HG03378 (cell line): ENCODE data around the gene DVL3.

Experiments
- ATAC-seq: cut with Tn5 transposase; IDR thresholded peaks from one replicate; pipeline ENCODE4 v1.9.1; 2021; ENCODE audit warnings: mild to moderate bottlenecking, moderate library complexity; ENCODE audit not compliant: unreplicated experiment

The DVL3 gene

DNA sequence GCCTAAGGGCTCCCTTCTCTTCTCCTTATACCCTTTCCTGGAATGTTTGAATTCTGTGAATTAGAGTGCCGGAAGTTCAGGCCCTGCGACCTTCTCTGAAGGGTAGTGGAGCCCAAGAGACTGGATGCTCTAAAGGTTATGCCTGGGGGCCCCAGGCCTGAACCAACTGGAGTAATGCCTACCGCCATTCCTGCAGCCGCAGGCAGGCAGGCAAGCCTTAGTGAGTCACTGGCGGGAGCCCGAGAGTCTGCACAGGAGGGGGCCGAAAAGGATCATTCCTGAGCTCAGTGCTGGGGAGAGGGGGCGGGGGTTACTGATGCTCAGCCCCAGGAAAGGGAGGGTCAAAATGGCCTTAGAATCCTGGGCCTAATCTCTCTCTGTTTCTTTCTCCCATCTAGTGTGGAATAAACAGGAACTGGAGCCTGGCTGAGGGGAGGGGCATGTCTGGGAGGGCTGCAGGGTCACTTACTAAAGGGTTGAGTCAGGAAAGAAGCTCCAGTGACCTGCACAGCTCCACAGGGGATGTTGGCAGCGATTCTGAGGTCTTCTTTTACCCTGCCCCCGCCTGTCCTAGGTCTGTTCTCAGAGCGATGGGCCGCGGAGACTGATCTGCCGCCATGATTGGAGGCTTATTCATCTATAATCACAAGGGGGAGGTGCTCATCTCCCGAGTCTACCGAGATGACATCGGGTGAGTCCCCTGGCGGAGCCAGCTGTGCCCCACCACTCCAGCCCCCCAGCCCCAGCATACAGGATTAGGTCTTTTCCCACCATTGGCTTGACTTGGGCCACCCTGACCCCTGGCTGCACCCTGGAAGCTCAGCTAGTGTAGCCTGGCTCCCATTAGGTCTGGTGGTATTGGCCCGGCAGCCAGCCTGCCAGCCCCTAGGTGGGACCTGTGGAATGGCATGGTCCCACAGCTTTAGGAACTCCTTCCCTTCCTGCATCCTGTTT lies 21.5 kb downstream of the DVL3 start:
- ATAC-seq, result no peak

DNA sequence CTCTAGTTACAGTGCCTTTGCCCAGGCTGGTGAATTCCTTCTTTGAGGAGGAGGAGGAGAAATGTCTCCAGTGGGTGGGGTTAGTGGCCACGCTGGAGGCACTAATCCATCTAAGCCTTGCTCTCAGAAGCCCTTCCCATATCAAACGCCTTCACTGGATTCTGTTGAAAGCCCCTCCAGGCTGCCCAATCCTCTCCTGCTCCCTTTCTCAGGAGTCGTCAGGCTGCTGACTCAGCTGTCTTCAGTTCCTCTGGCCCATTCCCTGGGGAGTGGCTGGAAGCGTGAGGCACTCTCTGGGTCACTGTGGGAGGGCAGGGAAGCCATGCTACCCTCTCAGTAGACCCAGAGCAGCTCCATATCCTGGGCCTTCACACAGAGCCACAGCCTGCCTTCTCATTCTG lies 22.2 kb downstream of the DVL3 start:
- ATAC-seq, result no peak

DNA sequence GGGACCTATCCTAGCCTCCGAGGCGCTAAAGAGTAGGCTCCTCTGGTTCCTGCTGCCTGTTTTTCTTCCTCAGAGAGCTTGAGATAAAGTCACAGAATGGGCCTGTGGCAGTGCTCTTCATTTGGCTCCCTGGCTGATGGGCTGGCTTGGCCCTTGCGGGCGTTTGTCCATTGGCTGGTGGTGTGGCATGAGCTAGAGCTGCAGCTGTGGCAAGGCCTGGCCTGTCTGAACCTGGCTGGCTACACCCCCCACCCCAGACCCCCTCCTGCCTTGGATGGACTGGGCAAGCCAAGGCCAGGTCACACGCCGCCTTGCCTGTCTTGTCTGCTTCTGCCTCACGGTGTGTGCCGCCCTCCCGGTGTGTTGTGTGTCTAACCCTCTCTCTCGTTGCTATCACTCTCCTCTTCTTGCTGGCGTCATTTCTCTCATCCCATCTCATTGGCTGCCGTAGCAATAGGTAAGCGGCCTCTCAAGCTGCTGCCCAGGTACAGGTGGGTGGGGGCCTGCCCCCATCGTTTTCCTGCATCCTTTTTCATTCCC lies 22.7 kb downstream of the DVL3 start:
- ATAC-seq, result no peak

DNA sequence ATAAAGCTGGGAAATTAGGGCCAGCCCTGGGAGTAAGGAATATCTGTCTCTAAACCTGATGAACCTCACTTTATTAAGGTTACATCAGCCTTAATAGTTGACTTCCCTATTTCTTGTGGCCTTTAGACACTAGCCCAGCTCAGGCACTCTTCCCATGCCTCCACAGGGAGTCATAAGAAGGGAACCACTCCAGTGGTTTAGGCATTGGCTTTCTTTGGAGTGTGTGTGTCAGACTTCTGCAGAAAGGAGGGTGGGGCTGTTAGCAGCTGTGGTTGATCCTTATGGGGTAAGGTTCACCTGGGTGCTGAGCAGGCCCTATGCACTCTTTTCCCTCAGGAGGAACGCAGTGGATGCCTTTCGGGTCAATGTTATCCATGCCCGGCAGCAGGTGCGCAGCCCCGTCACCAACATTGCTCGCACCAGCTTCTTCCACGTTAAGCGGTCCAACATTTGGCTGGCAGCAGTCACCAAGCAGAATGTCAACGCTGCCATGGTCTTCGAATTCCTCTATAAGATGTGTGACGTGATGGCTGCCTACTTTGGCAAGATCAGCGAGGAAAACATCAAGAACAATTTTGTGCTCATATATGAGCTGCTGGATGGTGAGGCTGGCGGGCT lies 23.5 kb downstream of the DVL3 start:
- ATAC-seq, result no peak

DNA sequence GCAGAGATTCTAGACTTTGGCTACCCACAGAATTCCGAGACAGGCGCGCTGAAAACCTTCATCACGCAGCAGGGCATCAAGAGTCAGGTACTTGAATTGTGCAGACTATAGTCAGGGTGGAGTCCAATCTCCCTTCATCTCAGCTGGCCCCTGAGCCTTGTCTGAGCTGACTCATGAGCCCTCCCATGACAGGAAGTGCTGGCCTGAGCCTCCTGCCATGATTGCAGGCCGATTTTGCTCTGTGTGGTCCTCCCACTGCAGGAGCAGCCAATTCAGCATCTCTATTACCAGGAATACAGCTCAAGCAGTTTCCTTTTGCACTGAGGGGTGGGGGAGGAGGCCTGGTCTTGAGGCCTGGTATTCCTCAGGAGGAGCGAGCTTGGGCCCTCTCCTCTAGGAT lies 25.0 kb downstream of the DVL3 start:
- ATAC-seq, result no peak

DNA sequence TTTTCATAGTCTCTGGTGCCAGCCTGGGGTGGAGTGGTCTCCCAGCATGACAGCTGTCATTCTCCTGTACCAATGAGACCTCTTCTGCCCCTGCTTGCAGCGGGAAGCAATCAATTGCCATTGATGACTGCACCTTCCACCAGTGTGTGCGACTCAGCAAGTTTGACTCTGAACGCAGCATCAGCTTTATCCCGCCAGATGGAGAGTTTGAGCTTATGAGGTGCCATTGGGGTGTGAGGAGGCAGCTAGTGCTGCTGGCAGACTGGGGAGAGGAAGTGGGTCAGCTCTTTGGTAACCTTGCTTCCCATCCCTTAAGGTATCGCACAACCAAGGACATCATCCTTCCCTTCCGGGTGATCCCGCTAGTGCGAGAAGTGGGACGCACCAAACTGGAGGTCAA lies 26.4 kb downstream of the DVL3 start:
- ATAC-seq, result no peak

DNA sequence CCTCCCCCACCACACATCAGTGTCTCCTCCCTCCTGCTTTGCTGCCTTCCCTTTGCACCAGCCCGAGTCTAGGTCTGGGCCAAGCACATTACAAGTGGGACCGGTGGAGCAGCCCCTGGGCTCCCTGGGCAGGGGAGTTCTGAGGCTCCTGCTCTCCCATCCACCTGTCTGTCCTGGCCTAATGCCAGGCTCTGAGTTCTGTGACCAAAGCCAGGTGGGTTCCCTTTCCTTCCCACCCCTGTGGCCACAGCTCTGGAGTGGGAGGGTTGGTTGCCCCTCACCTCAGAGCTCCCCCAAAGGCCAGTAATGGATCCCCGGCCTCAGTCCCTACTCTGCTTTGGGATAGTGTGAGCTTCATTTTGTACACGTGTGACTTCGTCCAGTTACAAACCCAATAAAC lies 28.5 kb downstream of the DVL3 start:
- ATAC-seq, result no peak

DNA sequence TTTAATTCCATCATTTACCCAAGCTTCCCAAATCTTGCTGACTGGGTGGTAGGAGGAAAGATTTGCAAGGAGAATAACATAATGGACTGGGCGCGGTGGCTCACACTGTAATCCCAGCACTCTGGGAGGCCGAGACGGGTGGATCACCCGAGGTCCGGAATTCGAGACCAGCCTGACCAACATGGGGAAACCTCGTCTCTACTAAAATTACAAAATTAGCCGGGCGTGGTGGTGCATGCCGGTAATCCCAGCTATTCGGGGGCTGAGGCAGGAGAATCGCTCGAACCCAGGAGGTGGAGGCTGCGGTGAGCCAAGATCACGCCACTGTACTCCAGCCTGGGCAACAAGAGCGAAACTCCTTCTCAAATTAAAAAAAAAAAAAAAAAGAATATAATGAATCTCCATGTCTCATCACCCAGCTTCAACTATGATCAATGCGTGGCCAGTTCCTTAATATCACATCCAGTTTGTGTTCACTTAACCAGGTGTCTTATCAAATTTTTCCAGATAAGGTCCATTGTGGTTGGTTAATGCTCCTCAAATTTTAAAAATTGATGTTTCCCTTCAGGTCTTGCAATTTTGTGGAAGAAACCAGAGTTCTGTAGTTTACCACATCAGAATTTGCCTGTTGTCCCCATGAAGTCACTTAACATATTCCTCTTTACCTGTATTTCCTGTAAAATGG lies 29.5 kb downstream of the DVL3 start:
- no peak for ATAC-seq

DNA sequence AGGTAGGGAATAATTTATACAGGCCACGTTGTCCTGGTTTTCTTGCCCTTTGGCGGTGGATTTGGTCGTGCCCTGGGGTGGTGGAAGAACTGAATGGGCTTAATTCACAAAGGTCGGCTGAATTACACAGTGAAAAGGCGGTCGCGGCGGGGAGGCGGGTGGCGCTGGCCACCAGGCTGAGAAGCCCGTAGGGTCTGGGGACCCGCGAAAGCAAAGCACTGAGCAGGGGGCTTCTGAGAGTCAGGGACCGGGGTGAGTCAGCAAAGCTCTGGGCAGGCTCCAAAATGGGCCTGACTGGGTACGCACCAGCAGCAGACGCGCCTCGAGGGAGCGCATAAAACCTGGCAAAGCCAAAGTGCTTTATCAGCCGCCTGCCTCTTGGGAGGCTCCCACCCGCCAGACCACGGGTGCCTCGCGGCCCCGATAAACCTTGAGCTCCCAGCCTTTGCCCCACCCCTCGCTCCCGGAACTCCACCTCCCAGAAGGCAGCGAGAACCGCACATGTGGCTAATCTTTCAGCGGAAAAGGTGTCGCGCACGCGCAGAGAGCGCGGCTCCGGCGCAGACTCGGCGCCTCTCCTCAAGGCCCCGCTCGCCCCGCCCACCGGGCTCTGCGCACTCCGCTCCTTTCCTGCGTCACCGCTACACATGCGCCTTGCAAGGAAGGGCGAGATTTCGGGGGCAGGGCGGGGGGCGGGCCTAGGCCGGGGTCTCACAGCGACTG lies 30.4 kb downstream of the DVL3 start:
- ATAC-seq, result peak; percentile 82

DNA sequence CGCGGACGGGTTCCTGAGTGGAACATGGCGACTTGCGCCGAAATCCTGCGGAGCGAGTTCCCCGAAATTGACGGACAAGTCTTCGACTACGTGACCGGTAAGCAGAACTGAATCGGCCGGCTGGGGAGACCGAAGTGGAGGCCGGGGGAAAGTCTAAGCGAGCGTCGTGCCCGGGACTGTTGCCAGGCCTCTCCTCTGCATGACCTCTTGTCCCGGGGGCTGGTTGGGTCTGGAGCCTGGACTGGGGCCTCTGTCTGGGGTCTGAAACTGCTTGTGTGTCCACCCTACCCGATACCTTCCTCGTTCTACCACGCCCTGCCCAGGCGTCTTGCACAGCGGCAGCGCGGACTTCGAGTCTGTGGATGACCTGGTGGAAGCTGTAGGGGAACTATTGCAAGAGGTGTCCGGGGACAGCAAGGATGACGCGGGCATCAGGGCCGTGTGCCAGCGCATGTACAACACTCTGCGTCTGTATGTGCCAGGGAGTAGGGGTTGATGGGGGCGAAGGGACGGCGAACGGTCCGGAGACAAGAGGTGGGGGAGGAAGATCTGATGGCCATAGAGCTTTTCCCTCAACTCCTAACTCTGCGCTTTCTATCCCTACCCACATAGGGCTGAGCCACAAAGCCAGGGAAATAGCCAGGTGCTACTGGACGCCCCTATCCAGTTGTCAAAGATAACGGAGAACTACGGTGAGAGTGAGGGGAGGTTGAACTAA lies 31.2 kb downstream of the DVL3 start, which contains the start of gene ABCF3:
ABCF3 (plus strand) TSS at position 16 of the 718 bp plus-strand sequence; CDS start at position 25, 9 bp downstream.
- peak; percentile 19 for ATAC-seq

DNA sequence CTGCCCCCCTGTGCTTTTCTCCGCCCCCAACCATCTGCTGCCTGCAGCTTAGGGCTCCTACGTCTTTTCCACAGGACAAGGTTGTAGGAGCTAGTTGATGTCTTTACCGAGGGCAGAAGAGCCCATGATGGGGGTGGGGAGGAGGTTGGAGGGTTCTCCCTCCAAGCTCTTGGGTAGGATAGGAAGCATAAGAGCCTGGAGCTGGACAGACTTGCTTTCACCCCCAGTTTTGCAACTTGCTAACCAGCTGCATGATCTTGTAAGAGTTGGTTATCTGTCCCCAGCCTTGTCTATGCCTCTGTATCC lies 31.7 kb downstream of the DVL3 start:
- ATAC-seq, result no peak

DNA sequence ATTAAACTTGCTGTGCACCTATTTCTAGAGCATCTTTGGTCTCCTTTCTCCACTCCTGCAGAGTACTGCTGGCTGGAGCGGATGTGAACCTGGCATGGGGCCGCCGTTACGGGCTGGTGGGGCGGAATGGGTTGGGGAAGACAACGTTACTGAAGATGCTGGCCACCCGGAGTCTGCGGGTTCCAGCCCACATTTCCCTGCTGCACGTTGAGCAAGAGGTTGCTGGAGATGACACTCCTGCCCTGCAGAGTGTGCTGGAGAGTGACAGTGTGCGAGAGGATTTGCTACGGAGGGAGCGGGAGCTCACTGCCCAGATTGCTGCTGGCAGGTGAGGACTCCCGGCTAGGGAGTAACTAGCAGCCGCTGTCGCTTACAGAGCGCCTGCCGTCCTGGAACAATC lies 32.9 kb downstream of the DVL3 start:
- ATAC-seq, result no peak

DNA sequence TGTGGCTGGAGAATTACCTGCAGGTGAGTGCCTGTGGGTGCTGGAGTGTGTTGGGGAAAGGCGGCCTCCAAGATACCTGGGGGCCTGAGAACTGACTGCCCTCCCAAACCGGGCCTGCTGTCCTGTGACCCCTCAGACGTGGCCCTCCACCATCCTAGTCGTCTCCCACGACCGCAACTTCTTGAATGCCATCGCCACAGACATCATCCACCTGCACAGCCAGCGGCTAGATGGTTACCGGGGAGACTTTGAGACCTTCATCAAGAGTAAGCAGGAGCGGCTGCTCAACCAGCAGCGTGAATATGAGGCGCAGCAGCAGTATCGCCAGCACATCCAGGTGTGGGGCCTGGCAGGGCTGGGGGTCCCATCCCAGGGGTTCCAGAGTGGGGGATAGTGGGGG lies 34.2 kb downstream of the DVL3 start:
- ATAC-seq, result no peak

DNA sequence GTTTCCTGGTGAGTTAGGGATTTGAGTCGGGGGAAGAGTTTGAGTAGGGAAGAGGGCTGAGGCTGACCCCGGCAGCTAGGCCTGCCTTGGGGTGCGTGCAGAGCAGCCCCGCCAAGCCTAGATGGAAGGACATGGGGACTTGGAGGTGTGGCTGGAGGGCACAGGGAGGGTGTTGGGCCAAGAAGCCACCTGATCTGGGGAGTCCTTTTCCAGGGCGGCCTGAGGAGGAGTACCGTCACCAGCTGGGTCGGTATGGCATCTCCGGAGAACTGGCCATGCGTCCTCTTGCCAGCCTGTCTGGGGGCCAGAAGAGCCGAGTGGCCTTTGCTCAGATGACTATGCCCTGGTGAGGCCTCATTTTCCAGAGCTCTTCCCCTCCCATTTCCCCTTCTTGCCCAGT lies 37.7 kb downstream of the DVL3 start:
- ATAC-seq, result no peak

DNA sequence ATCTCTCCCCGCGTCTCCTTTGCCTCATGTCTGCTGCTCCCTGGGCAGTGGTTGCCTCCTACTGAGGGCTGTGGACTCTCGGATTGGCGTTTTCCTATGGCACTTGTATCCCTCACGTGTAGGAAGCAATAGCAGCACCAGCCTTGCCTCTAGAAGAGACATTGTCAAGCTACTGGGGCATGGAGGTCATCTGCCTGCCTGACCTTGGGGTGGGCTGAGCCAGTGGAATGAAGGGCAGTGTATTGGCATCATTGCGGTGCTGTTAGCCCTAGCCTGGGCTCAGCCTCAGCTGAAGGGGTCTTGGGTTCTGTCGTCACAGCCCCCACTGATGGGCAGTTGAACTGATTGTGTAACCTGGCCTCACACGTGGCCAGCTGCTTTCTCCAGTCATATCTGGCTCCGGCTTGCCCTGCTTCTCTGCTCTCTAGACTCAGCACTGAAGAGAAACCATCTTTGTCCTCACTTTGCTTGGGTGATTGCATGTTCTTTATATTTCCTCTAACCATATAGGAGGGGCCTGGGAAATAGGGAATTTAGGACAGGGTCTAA lies 38.9 kb downstream of the DVL3 start:
- no peak for ATAC-seq

DNA sequence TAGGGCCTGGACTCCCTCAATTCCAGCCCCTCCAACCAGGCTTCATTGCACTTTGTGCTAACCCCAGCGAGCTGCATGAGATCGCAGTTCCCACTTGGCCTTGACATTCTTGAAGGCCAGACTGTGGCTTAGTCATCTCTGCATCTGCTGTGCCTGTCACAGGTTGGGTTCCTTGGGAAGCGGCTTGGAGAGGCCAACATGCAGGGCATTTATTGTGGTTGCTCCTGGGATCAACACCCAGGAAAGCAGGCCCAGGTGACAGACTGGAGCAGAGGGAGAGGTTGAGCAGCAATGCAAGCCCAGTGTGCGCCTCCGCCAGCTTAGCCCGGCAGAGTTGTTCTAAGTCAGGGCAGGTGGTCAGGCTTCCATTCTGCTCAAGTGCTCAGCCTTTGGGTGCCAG lies 41.4 kb downstream of the DVL3 start:
- ATAC-seq, result no peak

DNA sequence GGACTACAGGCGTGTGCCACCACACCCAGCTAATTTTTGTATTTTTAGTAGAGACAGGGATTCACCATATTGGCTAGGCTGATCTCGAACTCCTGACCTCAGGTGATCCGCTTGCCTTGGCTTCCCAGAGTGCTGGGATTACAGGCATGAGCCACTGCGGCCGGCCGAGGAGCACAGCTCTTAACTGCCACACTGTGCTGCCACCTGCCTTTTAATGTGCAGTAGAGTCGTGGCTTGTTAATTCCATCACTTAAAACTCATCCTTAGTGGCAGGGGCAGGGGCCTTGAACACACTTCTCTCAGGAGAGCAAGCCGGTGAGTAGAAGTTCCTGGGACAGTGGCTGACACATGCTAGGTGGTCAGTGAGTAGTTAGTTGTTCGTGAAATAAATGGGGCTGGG lies 43.3 kb downstream of the DVL3 start:
- no peak for ATAC-seq

DNA sequence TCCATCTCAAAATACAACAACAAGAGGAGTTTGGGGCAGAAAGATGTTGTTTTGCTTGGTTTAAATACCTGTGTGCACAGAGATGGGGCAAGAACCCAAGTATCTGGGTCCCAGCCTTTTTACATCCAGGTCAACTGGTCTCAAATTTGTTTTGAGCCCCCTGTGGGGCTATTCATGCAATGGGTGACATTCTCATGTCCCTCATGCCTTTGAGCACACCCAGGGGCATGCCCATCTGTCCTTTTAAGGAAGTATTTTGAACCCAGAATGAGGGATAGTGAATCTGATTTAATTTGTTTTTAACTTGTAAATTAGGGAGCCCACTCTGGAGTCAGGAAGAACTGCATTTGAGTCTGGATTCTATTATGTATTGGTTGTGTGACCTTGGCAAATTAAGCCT lies 45.6 kb downstream of the DVL3 start:
- no peak for ATAC-seq

DNA sequence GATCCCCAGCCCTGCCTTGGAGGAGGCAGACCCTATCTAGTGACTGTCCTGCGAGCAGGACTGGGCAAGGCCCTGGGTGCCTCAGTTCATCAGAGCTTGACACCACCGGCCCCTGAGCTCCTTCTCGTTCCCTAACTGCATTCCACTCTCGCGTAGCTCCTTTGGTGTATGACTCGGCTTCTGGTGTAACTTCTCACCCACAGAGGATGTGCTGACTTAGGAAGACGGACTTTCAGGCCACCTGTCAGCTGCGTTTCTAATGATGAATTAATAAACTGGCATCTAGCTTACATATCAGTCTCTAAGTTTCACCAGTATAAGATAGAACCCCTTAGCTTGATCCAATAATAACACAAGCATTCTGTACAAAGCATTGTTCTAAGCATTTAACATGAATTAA lies 48.3 kb downstream of the DVL3 start:
- ATAC-seq, result no peak
